HEK293 (cell line): ENCODE data around the gene NDUFA1.

Experiments used
- ATF2 ChIP-seq: fragments of 450-650 bp; formaldehyde crosslinking; IDR thresholded peaks from 2 replicates; pipeline ENCODE4 v1.5.1; 2016; ENCODE audit warnings: missing biosample characterization, missing genetic modification characterization, low read depth
- BCL11A ChIP-seq: fragments of 450-650 bp; formaldehyde crosslinking; IDR thresholded peaks from 2 replicates; pipeline ENCODE4 v1.5.1; 2016; ENCODE audit warnings: low read depth, missing biosample characterization, missing genetic modification characterization
- GLIS2 ChIP-seq: fragments of 450-650 bp; formaldehyde crosslinking; IDR thresholded peaks from 2 replicates; pipeline ENCODE4 v1.5.1; 2016; ENCODE audit warnings: missing biosample characterization, missing genetic modification characterization
- INSM2 ChIP-seq: fragments of 450-650 bp; formaldehyde crosslinking; IDR thresholded peaks from 2 replicates; pipeline ENCODE4 v1.5.1; 2016; ENCODE audit warnings: missing biosample characterization, missing genetic modification characterization
- KLF9 ChIP-seq: fragments of 450-650 bp; formaldehyde crosslinking; IDR thresholded peaks from 2 replicates; pipeline ENCODE4 v1.5.1; 2016; ENCODE audit warnings: missing biosample characterization, missing genetic modification characterization, low read depth
- REST ChIP-seq: fragments of 450-650 bp; formaldehyde crosslinking; IDR thresholded peaks from 2 replicates; pipeline ENCODE4 v1.5.1; 2016; ENCODE audit warnings: missing biosample characterization, missing genetic modification characterization
- SP7 ChIP-seq: fragments of 450-650 bp; formaldehyde crosslinking; IDR thresholded peaks from 2 replicates; pipeline ENCODE4 v1.5.1; 2016; ENCODE audit warnings: missing biosample characterization, missing genetic modification characterization
- ZNF133 ChIP-seq: fragments of 450-650 bp; formaldehyde crosslinking; IDR thresholded peaks from 2 replicates; pipeline ENCODE4 v1.5.1; 2016; ENCODE audit warnings: missing biosample characterization, missing genetic modification characterization
- ZNF146 ChIP-seq: fragments of 450-650 bp; formaldehyde crosslinking; IDR thresholded peaks from 2 replicates; pipeline ENCODE4 v1.5.1; 2016; ENCODE audit warnings: missing biosample characterization, missing genetic modification characterization
- ZNF155 ChIP-seq: fragments of 450-650 bp; formaldehyde crosslinking; IDR thresholded peaks from 2 replicates; pipeline ENCODE4 v1.5.1; 2016; ENCODE audit warnings: missing biosample characterization, missing genetic modification characterization
- ZNF16 ChIP-seq: fragments of 450-650 bp; formaldehyde crosslinking; IDR thresholded peaks from 2 replicates; pipeline ENCODE4 v1.5.1; 2016; ENCODE audit warnings: low read depth, missing biosample characterization, missing genetic modification characterization
- ZNF169 ChIP-seq: fragments of 450-650 bp; formaldehyde crosslinking; IDR thresholded peaks from 2 replicates; pipeline ENCODE4 v1.5.1; 2016; ENCODE audit warnings: missing biosample characterization, missing genetic modification characterization
- ZNF239 ChIP-seq: fragments of 450-650 bp; formaldehyde crosslinking; IDR thresholded peaks from 2 replicates; pipeline ENCODE4 v1.5.1; 2016; ENCODE audit warnings: missing biosample characterization, missing genetic modification characterization
- ZNF274 ChIP-seq, 2 experiments: fragments of 200-500 bp in 1 of 2; fragments of 450-650 bp in 1 of 2; sonication (Bioruptor generic) in 1 of 2; formaldehyde crosslinking in 1 of 2; IDR thresholded peaks; 2 replicates each; pipeline versions ENCODE4 v1.5.1 to v1.6.1; 2014 to 2016; ENCODE audit warnings: borderline replicate concordance in 1 of 2, inconsistent platforms in 1 of 2, low read length in 1 of 2, missing biosample characterization in 1 of 2, missing genetic modification characterization in 1 of 2
- ZNF366 ChIP-seq: fragments of 450-650 bp; formaldehyde crosslinking; conservative IDR thresholded peaks from 2 replicates; pipeline ENCODE4 v1.5.1; 2016; ENCODE audit warnings: missing biosample characterization, missing genetic modification characterization
- ZNF404 ChIP-seq: fragments of 450-650 bp; formaldehyde crosslinking; IDR thresholded peaks from 2 replicates; pipeline ENCODE4 v1.5.1; 2017; ENCODE audit warnings: missing biosample characterization, missing genetic modification characterization
- ZNF426 ChIP-seq: fragments of 450-650 bp; formaldehyde crosslinking; IDR thresholded peaks from 2 replicates; pipeline ENCODE4 v1.5.1; 2017; ENCODE audit warnings: missing biosample characterization, missing genetic modification characterization, mild to moderate bottlenecking, inconsistent platforms, moderate library complexity
- ZNF514 ChIP-seq: fragments of 450-650 bp; formaldehyde crosslinking; IDR thresholded peaks from 2 replicates; pipeline ENCODE4 v1.5.1; 2016; ENCODE audit warnings: missing biosample characterization, missing genetic modification characterization
- ZNF544 ChIP-seq: fragments of 450-650 bp; formaldehyde crosslinking; IDR thresholded peaks from 2 replicates; pipeline ENCODE4 v1.5.0; 2017; ENCODE audit warnings: missing biosample characterization, missing genetic modification characterization
- ZNF560 ChIP-seq: fragments of 450-650 bp; formaldehyde crosslinking; IDR thresholded peaks from 2 replicates; pipeline ENCODE4 v1.5.1; 2017; ENCODE audit warnings: missing biosample characterization, missing genetic modification characterization, borderline replicate concordance
- ZNF580 ChIP-seq: fragments of 450-650 bp; formaldehyde crosslinking; IDR thresholded peaks from 2 replicates; pipeline ENCODE4 v1.5.1; 2016; ENCODE audit warnings: missing biosample characterization, missing genetic modification characterization
- ZNF639 ChIP-seq: fragments of 450-650 bp; formaldehyde crosslinking; IDR thresholded peaks from 2 replicates; pipeline ENCODE4 v1.5.1; 2016; ENCODE audit warnings: missing biosample characterization, missing genetic modification characterization
- ZNF707 ChIP-seq: fragments of 450-650 bp; formaldehyde crosslinking; IDR thresholded peaks from 2 replicates; pipeline ENCODE4 v1.5.1; 2016; ENCODE audit warnings: missing biosample characterization, missing genetic modification characterization
- ZSCAN18 ChIP-seq: fragments of 450-650 bp; formaldehyde crosslinking; IDR thresholded peaks from 2 replicates; pipeline ENCODE4 v1.5.1; 2016; ENCODE audit warnings: missing biosample characterization, missing genetic modification characterization
- TF ChIP-seq, protein P1 (sequence below): fragments of 450-650 bp; formaldehyde crosslinking; IDR thresholded peaks from 2 replicates; pipeline ENCODE4 v1.5.1; 2016; ENCODE audit warnings: missing biosample characterization, missing genetic modification characterization
- TF ChIP-seq, protein P2 (sequence below): fragments of 450-650 bp; formaldehyde crosslinking; optimal IDR thresholded peaks from 2 replicates; pipeline ENCODE3; 2016; ENCODE audit warnings: missing biosample characterization, mild to moderate bottlenecking, missing genetic modification characterization

The NDUFA1 gene

GRCh38 chrX:119871599-119872395 is at the start of gene NDUFA1, which contains the start of gene RNF113A (continued):
- TF ChIP-seq, protein P1, sequence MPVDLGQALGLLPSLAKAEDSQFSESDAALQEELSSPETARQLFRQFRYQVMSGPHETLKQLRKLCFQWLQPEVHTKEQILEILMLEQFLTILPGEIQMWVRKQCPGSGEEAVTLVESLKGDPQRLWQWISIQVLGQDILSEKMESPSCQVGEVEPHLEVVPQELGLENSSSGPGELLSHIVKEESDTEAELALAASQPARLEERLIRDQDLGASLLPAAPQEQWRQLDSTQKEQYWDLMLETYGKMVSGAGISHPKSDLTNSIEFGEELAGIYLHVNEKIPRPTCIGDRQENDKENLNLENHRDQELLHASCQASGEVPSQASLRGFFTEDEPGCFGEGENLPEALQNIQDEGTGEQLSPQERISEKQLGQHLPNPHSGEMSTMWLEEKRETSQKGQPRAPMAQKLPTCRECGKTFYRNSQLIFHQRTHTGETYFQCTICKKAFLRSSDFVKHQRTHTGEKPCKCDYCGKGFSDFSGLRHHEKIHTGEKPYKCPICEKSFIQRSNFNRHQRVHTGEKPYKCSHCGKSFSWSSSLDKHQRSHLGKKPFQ, result no peak
- TF ChIP-seq KLF9 (tag by site-specific recombination) (peak; percentile 44; the same call in 1 of the 2 replicates), REST (tag by site-specific recombination) (no peak), ZNF16 (tag by site-specific recombination) (no peak), ZNF404 (tag by site-specific recombination) (no peak), SP7 (0 out of 2 replicates have a peak, but pooled peaks have one; percentile 24), ZNF639 (tag by site-specific recombination) (0 out of 2 replicates have a peak, but pooled peaks have one; percentile 9), ZNF146 (no peak), ZSCAN18 (tag by site-specific recombination) (no peak), ZNF155 (no peak), ZNF580 (tag by site-specific recombination) (no peak), ZNF544 (no peak), ZNF514 (tag by site-specific recombination) (no peak), ZNF426 (tag by site-specific recombination) (no peak), ZNF560 (no peak), ZNF133 (no peak), ZNF274 (IDR thresholded peaks at IDR 0.05; ENCODE audit: low read length) (no peak), ZNF274 (tag by site-specific recombination; IDR thresholded peaks at IDR 0.05; ENCODE audit: borderline replicate concordance) (no peak), GLIS2 (tag by site-specific recombination) (no peak), ZNF169 (no peak), BCL11A (tag by site-specific recombination) (no peak), ZNF707 (no peak), INSM2 (tag by site-specific recombination) (0 out of 2 replicates have a peak, but pooled peaks have one; percentile 9), ATF2 (tag by site-specific recombination) (no peak), ZNF239 (tag by site-specific recombination) (no peak), ZNF366 (tag by site-specific recombination) (peak; percentile 54)
- TF ChIP-seq, protein P2, sequence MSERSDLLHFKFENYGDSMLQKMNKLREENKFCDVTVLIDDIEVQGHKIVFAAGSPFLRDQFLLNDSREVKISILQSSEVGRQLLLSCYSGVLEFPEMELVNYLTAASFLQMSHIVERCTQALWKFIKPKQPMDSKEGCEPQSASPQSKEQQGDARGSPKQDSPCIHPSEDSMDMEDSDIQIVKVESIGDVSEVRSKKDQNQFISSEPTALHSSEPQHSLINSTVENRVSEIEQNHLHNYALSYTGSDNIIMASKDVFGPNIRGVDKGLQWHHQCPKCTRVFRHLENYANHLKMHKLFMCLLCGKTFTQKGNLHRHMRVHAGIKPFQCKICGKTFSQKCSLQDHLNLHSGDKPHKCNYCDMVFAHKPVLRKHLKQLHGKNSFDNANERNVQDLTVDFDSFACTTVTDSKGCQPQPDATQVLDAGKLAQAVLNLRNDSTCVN (tag by site-specific recombination), result peak; percentile 62
